PC-3 (cell line): ENCODE results near the gene PFKL.

Source experiments
- CTCF ChIP-seq: fragments of 300-600 bp; sonication (generic); conservative IDR thresholded peaks from 2 replicates; pipeline ENCODE4 v1.5.1; 2017; ENCODE audit warnings: antibody characterized with exemption, low read depth, mild to moderate bottlenecking, low read length
- EZH2 ChIP-seq: fragments of 300-600 bp; sonication (generic); IDR thresholded peaks from one replicate; pipeline ENCODE4 v1.6.1; 2017; ENCODE audit warnings: antibody characterized with exemption, mild to moderate bottlenecking, low read length; ENCODE audit not compliant: unreplicated experiment

GRCh38 chr21:44295163-44295573 lies 4.7 kb upstream of the PFKL start:
- TF ChIP-seq CTCF, result no peak
- no peak for TF ChIP-seq EZH2
